Muscle of leg (tissue), 11 donors: ENCODE results near the gene FRAS1. TPM values are rescaled to one million over a fixed set of nuclear protein-coding genes. Genes with fewer than 3 reads are reported as not detected.
"Not testable (repeated sequence)": the region's sequence is repeated elsewhere in the genome, so short reads cannot be mapped to it uniquely, and the experiment has no call there.

ENCODE experiments used
- DNase-seq: peaks from one replicate; pipeline ENCODE4 v3.0.0; 2013
- H3K27ac ChIP-seq: one replicate; pipeline ENCODE4 v1.5.1; 2013; ENCODE audit warnings: mild to moderate bottlenecking, low read length, control low read depth
- H3K27me3 ChIP-seq: one replicate; pipeline ENCODE4 v1.6.1; 2013; ENCODE audit warnings: low read length; ENCODE audit not compliant: control insufficient read depth, insufficient read depth
- H3K36me3 ChIP-seq: one replicate; pipeline ENCODE4 v1.6.1; 2013; ENCODE audit warnings: low read length; ENCODE audit not compliant: control insufficient read depth, insufficient read depth
- H3K4me1 ChIP-seq: one replicate; pipeline ENCODE4 v1.6.1; 2013; ENCODE audit warnings: low read length; ENCODE audit not compliant: control insufficient read depth, insufficient read depth
- H3K4me3 ChIP-seq: one replicate; pipeline ENCODE4 v1.5.1; 2013; ENCODE audit warnings: low read length, control low read depth
- H3K9me3 ChIP-seq: replicated peaks from 2 replicates; pipeline ENCODE4 v1.6.1; 2013; ENCODE audit warnings: low read depth, low read length; ENCODE audit not compliant: control insufficient read depth
- WGBS: methylation state at CpG from one replicate; pipeline ENCODE4 v1.1.5; 2013; ENCODE audit warnings: missing lambda C conversion rate; ENCODE audit not compliant: insufficient coverage; 5-methylcytosine and 5-hydroxymethylcytosine counted together
- polyA plus RNA-seq, 8 donors: library from polyadenylated mRNA; unstranded; fragments of 120-200 nt; gene quantifications; one replicate each; pipeline versions ENCODE4 v1.2.1 to v1.2.3, GENCODE V29; 2013; ENCODE audit warnings: inconsistent platforms in 1 of 8, low replicate concordance in 1 of 8; ENCODE audit not compliant: insufficient read length in 8 of 8, insufficient read depth in 1 of 8
- total RNA-seq: library from RNA; stranded (reverse); fragments of 120-200 nt; gene quantifications from one replicate; pipeline ENCODE4 v1.2.4, GENCODE V29; 2013

Gene FRAS1
- total and polyA plus RNA-seq, 9 donors = 3.6 to 15.8 (median 7.4) TPM

DNA sequence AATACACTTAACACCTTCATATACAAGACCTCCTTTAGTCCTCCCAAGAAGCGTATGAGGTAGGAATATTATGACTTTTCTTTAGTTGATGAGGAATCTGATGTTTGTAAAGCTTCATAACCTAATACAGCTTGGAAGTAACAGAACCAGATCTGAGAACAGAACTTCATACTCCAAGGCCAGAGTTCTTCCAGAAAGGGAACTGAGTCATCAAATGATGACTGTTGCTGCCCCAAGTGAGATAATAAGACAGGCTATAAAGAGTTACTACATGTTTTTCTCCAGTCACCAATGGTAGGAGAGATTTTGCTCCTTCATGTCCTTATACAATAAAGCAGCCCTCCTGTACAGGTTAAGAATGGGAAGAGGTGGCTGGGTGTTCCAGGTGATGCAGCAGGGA is 420.2 kb downstream of the FRAS1 start:
- Histone ChIP-seq H3K27me3 (no peaks in the 10 kb centered on the region), H3K4me1 (no peaks in the 10 kb centered on the region), H3K9me3 (no peaks in the 10 kb centered on the region), H3K36me3 (no peaks in the 10 kb centered on the region), H3K27ac (no peak overlapping the region), H3K4me3 (no peak overlapping the region)
- WGBS = no CpG with 5 or more reads among the region's 1 CpG
- no peak for DNase-seq

GRCh38 chr4:78478523-78478922 is 421.4 kb downstream of the FRAS1 start:
- H3K4me1 ChIP-seq = no peaks in the 10 kb centered on the region
- no peak for DNase-seq
- no peak overlapping the region for H3K27ac ChIP-seq
- no peaks in the 10 kb centered on the region for H3K27me3 ChIP-seq
- H3K4me3 ChIP-seq = no peak overlapping the region
- H3K9me3 ChIP-seq = no peaks in the 10 kb centered on the region
- no peaks in the 10 kb centered on the region for H3K36me3 ChIP-seq

GRCh38 chr4:78480286-78480685 is 423.2 kb downstream of the FRAS1 start:
- WGBS = no CpG with 5 or more reads among the region's 1 CpG
- no peaks in the 10 kb centered on the region for H3K9me3 ChIP-seq
- no peak overlapping the region for H3K4me3 ChIP-seq
- H3K36me3 ChIP-seq = no peaks in the 10 kb centered on the region
- no peaks in the 10 kb centered on the region for H3K4me1 ChIP-seq
- no peak overlapping the region for H3K27ac ChIP-seq
- no peaks in the 10 kb centered on the region for H3K27me3 ChIP-seq
- no peak for DNase-seq

GRCh38 chr4:78481180-78481579 is 424.1 kb downstream of the FRAS1 start:
- Histone ChIP-seq H3K27me3 (no peaks in the 10 kb centered on the region), H3K36me3 (no peaks in the 10 kb centered on the region), H3K9me3 (no peaks in the 10 kb centered on the region), H3K4me1 (no peaks in the 10 kb centered on the region), H3K27ac (no peak overlapping the region), H3K4me3 (no peak overlapping the region)
- WGBS = no CpG with 5 or more reads among the region's 1 CpG
- no peak for DNase-seq

DNA sequence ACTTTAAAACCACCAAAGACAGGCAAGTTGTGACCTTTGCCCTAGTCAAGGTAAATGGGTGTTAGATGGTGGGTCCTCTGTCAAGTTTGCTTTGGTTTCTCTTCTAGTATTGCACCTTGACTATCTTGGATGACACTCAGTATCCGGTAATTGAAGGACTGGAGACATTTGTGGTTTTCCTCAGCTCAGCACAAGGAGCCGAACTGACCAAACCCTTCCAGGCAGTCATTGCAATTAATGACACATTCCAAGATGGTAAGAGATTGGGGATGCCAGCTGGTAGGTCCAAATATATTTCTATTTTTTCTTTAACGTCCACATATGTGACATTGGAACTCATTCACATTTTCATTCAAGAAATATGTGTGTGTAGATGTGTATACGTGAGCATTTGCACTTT is 425.2 kb downstream of the FRAS1 start:
- DNase-seq = no peak
- Histone ChIP-seq H3K4me3 (no peak overlapping the region), H3K27ac (no peak overlapping the region), H3K36me3 (no peaks in the 10 kb centered on the region), H3K4me1 (no peaks in the 10 kb centered on the region), H3K9me3 (no peaks in the 10 kb centered on the region), H3K27me3 (no peaks in the 10 kb centered on the region)
- 100% methylated on average over 3 of the region's 4 CpGs for WGBS

DNA sequence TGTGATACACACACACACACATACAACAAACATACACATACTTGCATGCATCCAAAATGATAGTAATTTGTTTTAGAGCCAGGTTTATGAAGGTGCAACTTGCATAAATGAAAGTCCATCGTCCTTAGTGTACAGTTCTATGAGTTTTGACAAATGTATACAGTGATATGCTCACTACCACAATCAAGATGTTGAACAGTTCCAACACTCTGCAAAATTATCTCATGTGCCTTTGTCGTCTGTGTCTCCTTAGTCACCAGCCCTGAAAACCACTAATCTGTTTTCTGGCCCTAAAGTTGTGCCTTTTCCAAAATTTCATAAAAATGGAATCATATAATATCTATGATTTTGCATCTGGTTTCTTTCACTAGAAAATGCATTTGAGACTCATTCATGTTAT is 426.7 kb downstream of the FRAS1 start:
- no peak overlapping the region for H3K27ac ChIP-seq
- H3K9me3 ChIP-seq = no peaks in the 10 kb centered on the region
- no peak for DNase-seq
- no peaks in the 10 kb centered on the region for H3K4me1 ChIP-seq
- no peak overlapping the region for H3K4me3 ChIP-seq
- no peaks in the 10 kb centered on the region for H3K36me3 ChIP-seq
- H3K27me3 ChIP-seq = no peaks in the 10 kb centered on the region
- no CpG with 5 or more reads among the region's 2 CpGs for WGBS

- H3K4me1 ChIP-seq = no peaks in the 10 kb centered on the region
- no peak overlapping the region for H3K4me3 ChIP-seq
- no peaks in the 10 kb centered on the region for H3K27me3 ChIP-seq
- H3K27ac ChIP-seq = no peak overlapping the region
- WGBS = no CpG with 5 or more reads among the region's 2 CpGs
- H3K36me3 ChIP-seq = no peaks in the 10 kb centered on the region
- no peaks in the 10 kb centered on the region for H3K9me3 ChIP-seq
- no peak for DNase-seq
Measured at GRCh38 chr4:78484574-78484973, 427.5 kb downstream of the FRAS1 start.

GRCh38 chr4:78493731-78494130 is 436.6 kb downstream of the FRAS1 start:
- H3K36me3 ChIP-seq = no peaks in the 10 kb centered on the region
- no peaks in the 10 kb centered on the region for H3K27me3 ChIP-seq
- no peaks in the 10 kb centered on the region for H3K9me3 ChIP-seq
- H3K4me1 ChIP-seq = no peaks in the 10 kb centered on the region
- H3K27ac ChIP-seq = no peak overlapping the region
- no peak for DNase-seq
- no peak overlapping the region for H3K4me3 ChIP-seq

DNA sequence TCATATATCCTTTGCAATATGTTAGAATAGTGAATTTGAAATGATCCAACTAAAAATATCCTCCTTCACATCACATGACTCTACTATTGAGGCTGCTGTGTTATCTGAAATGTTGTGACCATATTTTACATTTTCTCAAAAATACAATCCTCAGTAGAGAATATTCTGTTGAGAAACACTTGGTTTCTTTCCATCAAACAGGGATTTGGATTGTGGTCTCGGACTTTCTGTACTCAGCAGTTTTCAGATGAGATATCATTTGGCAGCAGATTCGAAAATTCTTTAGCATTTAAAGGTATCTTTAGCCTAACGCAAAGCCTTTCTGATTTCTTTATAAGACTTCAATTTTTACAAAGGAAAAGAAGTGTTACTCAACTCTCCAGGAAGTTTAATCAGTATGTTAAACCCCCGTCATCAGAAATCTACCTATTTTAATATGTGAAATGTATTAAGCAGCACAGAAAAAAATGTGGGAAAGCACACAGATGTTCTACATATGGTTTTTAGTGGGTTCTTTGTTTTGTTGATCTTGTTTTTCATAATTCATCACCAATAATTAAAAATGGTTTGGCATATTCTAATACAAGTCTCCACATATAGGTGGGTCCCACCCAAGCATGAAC is 439.0 kb downstream of the FRAS1 start:
- Histone ChIP-seq H3K4me3 (no peak overlapping the region), H3K27ac (no peak overlapping the region), H3K9me3 (no peaks in the 10 kb centered on the region), H3K27me3 (no peaks in the 10 kb centered on the region), H3K4me1 (no peaks in the 10 kb centered on the region), H3K36me3 (no peaks in the 10 kb centered on the region)
- DNase-seq = peak; percentile 13
- WGBS = no CpG with 5 or more reads among the region's 4 CpGs

DNA sequence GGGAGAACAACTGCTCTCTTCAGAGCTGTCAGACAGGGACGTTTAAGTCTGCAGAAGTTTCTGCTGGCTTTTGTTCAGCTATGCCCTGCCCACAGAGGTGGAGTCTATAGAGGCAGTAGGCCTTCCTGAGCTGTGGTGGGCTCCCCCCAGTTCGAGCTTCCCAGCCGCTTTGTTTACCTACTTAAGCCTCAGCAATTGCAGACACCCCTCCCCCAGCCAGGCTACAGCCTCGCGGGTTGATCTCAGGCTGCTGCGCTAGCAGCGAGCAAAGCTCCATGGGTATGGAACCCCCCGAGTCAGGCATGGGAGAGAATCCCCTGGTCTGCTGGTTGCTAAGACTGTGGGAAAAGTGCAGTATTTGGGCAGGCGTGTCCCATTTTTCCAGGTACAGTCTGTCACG is 449.1 kb downstream of the FRAS1 start:
- not testable (repeated sequence) for H3K4me1 ChIP-seq, H3K27ac ChIP-seq, DNase-seq, H3K9me3 ChIP-seq, H3K4me3 ChIP-seq, H3K36me3 ChIP-seq, H3K27me3 ChIP-seq
- 66% methylated on average over 5 of the region's 10 CpGs for WGBS

DNA sequence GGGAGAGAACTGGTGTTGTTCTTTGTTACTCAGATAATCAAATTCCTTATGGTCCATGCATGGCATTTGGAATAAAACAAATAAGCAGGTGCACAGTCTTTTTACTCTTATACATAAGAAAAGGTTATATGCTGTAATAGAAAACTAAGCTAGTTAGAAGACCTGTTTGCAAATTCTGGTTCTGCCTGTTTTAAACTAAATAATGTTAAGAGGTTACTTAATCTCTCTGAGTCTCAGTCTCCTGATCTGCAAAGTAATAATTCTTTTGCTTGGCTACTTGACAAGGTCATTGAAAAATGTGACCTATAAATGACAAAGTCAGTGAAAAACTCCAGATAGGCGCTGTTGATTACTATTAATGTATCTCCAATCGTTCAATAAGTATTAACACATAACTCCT is 451.9 kb downstream of the FRAS1 start:
- Histone ChIP-seq H3K36me3 (no peaks in the 10 kb centered on the region), H3K9me3 (no peaks in the 10 kb centered on the region), H3K4me3 (no peak overlapping the region), H3K27me3 (no peaks in the 10 kb centered on the region), H3K27ac (no peak overlapping the region), H3K4me1 (no peaks in the 10 kb centered on the region)
- no CpG with 5 or more reads among the region's 2 CpGs for WGBS
- no peak for DNase-seq
